ENCODE data around the gene ARRB1.

Gene ARRB1

DNA sequence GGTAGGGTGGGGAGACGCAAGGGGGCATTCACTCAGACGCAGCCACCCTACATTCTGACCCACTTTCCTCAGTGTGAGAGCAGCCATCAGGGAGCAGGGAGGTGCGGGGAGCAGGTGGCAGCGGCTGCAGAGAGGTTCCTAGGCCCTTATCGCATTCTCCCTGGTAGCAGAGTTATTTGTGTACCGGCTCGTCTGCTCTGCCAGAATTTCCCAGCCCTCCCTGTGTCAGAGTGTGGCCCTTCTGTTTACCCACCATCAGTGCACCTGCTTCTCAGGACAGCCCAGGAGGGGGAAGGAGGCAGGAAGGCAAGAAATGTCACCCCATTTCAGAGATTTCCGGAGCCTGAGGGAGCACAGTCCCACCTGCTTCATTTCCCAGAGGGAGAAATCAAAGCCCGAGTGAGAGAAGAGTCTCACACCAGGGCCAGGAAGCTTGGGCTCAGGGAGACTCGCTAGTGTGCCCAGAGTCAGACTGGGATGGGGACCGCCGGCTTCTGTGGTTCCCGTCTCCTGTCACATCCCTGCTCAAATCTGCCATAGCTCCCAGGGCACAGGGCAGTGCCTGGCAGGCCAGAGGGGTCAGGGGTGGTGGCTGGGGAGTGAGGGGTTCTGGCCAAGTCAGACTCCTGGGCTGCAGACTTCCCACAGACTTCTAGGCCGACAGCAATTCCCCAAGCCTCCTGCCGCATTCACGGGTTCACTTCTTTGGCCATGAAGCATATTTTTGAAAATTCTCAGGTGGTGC is 49.7 kb downstream of the ARRB1 start:
- no peak for DNase-seq (ENCODE audit: low read depth in 3 of 3)

- DNase-seq (ENCODE audit: low read depth in 3 of 3) = no peak
Observed at GRCh38 chr11:75301131-75301530, 50.3 kb downstream of the ARRB1 start.

GRCh38 chr11:75298976-75299260 is 52.5 kb downstream of the ARRB1 start:
- no peak for DNase-seq (ENCODE audit: low read depth in 3 of 3)

- no peak for DNase-seq (ENCODE audit: low read depth in 3 of 3)
Observed at GRCh38 chr11:75298191-75298975, 53.1 kb downstream of the ARRB1 start.

GRCh38 chr11:75293903-75294302 is 57.6 kb downstream of the ARRB1 start:
- DNase-seq (ENCODE audit: low read depth in 3 of 3) = no peak

DNA sequence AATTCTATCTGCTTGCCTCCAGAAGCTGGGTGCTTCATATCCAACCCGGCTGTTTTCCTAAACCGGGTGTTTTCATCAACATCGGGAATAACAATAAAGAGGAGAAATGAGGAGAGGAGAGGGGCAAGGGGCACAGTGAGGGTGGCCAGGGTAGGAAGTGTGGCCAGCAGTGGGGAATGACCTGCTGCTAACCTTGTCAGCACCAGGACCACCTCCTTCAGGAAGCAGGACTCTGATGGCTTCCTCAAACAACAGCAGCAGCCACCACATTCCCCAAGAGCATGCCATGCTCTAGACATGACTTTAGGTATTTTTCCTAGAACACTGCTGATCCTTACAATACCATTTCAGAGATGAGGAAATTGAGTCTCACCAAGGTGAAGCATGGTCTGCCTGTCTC is 58.5 kb downstream of the ARRB1 start:
- no peak for DNase-seq (ENCODE audit: low read depth in 3 of 3)

GRCh38 chr11:75291741-75292140 is 59.7 kb downstream of the ARRB1 start:
- DNase-seq (ENCODE audit: low read depth in 3 of 3) = no peak

DNA sequence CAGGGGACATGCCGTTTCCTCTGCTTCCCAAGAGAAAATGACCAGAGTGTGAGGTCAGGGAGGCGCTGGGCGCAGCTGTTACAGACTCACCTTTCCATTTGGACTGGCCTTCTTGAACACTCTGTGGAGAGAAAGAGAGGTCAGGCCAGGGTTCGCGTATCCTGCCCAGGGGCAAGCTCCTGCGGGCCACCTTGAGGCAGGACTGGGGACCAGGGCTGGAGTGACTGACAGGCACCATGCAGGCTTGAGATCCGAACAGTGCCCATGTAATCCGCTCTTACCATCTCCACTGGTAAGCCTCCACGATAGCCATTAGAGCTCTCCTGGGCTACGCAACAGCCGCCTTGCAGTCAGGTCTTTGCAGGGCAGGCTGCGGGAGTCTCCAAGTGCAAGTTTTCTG is 61.5 kb downstream of the ARRB1 start:
- DNase-seq (ENCODE audit: low read depth in 3 of 3) = no peak

- DNase-seq (ENCODE audit: low read depth in 3 of 3) = no peak
Observed at GRCh38 chr11:75289511-75289760, 62.0 kb downstream of the ARRB1 start.

- DNase-seq (ENCODE audit: low read depth in 3 of 3) = no peak
Observed at GRCh38 chr11:75287579-75287978, 63.9 kb downstream of the ARRB1 start.

DNA sequence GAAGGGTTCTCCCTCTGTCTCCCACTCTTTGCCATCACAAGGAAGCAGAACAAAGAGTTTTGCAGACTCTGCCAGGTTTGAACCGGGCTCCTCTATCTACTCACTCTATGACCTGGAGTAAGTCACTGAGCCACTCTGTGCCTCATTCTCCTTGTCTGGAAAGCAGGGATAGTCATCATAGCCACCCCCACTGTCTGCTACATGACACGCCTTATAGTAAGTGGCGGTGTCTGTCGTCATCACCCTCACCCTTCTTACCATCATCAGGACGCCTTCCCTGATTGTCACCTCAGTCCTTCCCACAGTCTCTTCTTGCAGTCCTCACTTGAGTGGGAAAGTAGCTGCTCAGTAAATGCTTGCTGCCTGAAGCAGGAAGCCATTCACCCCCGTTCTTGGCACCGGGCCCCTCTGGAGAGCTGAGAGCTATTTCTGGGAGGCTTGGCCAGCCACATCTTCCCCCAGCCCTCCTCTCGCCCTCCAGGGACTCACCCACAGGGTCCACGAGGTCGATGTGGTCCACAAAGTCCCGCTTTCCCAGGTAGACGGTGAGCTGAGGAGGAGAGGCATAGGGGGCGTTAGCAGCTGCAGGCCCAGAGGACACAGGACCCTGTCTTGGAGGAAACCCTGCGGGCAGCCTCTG is 64.5 kb downstream of the ARRB1 start:
- DNase-seq (ENCODE audit: low read depth in 3 of 3) = no peak

DNA sequence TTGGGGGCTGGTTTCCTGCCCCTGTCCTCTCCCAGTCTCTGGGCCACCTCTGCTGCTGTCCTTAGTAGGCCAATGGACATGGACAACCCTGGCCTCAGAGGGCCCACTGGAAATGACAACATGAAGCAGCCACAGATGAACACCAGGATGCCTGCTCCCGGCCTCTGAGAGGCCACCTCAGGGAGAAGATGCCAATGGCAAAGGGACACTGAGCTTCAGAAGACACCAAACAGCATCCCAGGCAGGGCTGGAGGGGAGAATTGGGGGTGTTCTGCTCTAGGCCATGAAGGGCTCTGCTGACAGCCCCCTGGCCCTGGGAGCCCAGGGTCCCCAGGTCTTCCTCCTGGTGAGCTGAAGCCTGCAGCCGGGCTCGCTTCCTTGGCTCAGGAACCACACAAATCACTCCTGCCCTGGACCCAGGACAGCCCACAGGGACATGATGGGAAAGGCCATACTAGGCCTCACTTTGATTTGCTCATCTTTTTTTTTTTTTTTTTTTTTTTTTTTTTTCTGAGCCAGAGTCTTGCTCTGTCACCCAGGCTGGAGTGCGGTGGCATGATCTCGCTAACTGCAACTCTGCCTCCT is 65.6 kb downstream of the ARRB1 start:
- no peak for DNase-seq (ENCODE audit: low read depth in 3 of 3)

DNA sequence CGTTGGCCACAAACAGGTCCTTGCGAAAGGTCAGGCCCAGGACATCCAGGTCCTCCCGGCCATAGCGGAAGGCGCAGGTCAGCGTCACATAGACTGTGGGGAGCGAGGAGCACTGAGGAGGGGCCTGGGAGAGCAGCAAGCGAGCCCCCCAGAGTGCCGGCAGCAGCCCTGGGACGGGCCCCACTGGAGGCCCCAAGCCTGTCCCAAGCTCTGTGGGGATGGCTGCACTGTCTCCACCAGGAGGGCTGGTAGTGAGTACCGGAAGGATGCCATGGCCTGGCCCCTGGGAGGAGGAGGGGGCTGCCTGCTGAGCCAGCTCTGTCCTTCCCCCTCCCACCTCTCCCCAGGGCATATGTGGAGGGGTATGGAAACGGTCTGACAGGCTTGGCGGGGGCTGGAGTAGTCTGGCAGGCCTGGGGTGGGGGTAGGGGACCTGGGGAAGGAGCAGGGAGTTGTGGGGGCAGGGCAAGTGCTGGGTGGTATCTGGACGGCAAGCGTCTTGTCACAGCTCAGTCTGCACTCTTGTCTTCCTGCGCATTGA is 68.0 kb downstream of the ARRB1 start:
- no peak for DNase-seq (ENCODE audit: low read depth in 3 of 3)

GRCh38 chr11:75281469-75282095 is 69.9 kb downstream of the ARRB1 start:
- DNase-seq (ENCODE audit: low read depth in 3 of 3) = no peak

DNA sequence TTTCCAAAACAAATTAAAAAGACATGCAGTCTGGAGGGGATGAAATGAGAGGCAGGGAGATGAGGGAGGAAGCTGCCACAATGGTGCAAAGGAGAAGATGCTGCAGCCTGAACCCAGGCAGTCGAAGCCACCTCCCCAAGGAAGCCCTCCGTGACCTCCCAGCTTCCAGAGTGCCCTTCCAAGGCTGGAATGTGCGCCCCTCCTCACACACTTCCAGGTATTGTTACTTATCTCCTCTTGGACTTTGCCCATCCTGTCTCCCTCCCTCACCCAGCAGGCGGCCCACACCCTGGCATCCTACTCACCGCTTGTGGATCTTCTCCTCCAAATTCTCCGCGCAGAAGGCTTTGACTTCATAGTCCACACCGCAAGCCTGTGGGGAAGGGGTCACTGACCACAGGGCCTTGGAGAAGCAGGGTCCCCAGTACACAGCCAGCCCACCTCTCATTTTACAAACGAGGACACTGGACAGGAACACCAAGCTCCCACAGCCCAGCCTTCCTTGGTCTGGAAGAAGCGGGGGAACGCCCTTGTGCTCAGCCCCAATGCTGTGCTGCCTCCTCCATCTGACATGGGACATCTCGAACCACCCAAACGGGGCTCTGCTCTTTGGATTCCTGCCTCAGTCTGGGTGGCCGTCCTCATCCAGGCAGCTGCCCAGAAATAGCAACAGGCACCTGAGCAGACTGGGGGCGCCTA is 70.5 kb downstream of the ARRB1 start:
- DNase-seq (ENCODE audit: low read depth in 3 of 3) = no peak

DNA sequence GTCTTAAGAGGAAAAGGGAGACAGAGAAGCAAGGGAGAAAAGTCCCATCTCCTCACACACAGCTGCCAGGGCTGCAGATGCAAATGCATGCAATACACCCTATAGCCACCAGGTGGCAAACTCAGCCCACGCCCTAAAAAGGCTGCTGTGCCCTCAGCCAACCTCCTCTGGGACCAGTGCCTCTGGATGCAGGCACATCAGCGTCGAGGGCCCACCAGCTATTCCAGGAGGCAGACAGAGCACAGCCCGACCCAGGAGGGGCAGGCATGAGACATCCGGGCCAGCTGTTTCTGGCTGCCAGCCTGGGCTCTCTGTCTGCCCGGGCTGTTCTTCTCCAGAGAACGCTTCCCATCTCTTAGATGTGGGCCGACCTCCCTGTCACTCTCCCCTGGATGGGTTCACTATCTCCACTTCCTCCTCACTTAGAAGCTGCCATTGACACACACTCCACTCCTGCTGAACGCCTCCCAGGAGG is 71.2 kb downstream of the ARRB1 start:
- DNase-seq (ENCODE audit: low read depth in 3 of 3) = peak; percentile 52 to 60 (median 53)

DNA sequence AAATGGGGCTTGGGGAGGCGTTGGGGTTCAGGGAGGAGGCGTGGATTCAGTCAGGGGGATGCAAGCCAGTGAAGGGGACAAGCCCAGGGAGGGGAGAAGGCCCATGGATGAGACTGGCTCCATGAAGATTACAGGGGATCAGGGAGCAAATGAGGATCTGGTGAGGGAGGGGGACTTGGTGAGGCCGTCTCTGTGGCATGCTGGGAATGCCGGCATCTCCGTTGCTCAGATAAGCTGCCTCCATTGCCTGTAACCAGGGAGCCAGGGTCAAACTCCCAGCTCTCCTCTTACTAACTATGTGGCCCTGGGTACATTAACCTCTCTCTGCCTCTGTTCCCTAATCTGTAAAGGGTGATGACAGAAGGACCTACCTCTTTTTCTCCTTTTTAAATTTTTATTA is 72.2 kb downstream of the ARRB1 start:
- DNase-seq (ENCODE audit: low read depth in 3 of 3) = no peak

DNA sequence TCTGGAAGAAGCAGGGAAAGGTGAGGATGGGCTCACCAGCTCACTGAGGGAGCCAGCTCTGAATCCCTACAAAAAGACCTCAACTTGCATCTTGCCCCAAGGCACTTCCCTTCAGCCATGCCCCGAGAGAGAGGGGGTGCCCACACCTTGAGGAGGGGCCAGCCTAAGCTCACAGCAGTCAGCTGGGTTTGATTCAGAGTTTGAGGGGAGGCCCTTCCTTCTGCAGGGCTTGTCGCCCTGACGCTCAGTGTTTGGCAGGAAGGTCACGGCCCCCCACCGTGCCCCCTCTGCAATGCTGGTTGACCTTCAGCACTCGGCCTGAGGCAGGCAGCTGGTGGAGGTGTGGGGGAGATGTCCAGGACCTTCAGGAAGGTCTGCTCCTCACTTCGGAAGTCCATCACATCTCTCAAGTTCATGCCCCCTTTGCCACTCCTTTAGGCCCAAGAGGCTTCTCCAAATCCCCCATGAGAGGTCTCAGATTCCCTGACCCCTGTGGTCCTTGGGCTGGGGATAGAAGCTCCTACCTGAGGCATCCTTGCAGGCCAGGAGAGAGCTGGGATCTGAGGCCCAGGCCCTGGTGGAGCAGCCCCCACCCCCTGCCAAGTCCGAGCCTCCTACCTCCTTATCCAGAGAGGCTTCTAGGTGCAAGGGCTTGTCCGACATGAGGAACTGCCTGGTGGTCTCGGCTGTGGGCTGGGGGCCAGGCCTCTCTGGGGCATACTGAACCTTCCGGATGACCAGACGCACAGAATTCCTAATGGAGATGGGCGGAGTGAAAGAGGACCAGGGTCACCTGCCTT is 73.3 kb downstream of the ARRB1 start:
- DNase-seq (ENCODE audit: low read depth in 3 of 3) = no peak

DNA sequence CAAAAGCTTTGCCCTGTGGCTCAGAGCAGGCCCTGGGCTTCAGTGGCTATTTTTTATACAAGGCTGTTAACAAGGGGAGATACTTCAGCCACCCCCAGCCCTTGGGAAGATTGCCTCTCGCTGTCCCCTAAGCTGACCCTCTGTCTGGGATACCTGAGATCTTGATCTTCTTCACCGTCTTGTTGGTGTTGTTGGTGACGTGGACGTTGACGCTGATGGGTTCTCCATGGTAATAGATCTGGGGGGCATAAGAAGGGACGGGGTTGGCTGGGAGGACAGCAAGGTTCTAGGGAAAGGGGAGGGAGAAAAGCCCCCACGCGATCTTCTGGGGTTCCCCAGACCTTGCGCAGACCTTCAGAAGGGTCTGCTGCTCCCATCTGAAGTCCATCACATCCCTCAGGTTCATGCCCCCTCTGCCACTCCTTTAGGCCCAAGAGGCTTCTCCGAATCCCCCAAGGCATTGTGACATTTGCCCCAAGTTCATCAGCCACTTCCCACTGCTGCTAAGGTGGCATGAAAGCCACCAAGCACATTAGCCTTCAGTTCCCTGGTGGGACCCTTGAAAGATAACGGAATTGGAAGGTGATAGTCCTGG is 74.2 kb downstream of the ARRB1 start:
- no peak for DNase-seq (ENCODE audit: low read depth in 3 of 3)

DNA sequence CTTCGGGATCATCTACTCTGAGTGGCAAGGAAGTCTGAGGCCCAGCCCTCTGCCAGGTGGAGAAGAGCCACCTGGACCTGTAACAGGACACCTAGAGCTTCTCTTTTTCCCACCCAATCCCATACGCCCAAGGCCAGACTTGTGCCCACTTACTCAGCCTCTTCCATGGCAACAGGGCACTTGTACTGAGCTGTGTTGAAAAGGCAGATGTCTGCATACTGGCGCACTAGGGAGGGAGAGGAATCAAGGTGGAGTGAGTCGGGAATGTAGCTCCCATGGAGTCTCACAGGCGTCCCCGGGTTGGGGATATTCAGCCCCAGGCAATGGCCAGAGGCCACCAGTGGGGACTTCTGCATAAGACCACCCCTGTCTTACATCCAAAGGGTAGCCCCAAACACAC is 74.8 kb downstream of the ARRB1 start:
- no peak for DNase-seq (ENCODE audit: low read depth in 3 of 3)
